ENCODE data around the gene SCAP.

The SCAP gene

GRCh38 chr3:47409284-47409683 lies 66.5 kb downstream of the SCAP start:
- Histone ChIP-seq H3K9me3 (ENCODE audit: control insufficient read depth, insufficient read depth, low read length) (no peaks in the 10 kb centered on the region), H3K36me3 (ENCODE audit: control insufficient read depth, insufficient read depth, low read length) (peaks cover 55% of the 10 kb centered on the region), H3K4me3 (ENCODE audit: low read length) (no peak overlapping the region), H3K27me3 (ENCODE audit: control insufficient read depth, insufficient read depth, low read length) (no peaks in the 10 kb centered on the region), H3K27ac (ENCODE audit: low read length) (no peak overlapping the region), H3K4me1 (ENCODE audit: control insufficient read depth, insufficient read depth, low read length) (no peaks in the 10 kb centered on the region)
- no CpG with 5 or more reads among the region's 15 CpGs for WGBS (ENCODE audit: insufficient coverage, insufficient read length)
- DNase-seq (ENCODE audit: low read depth, low spot score) = no peak

GRCh38 chr3:47408839-47409229 lies 66.9 kb downstream of the SCAP start:
- no CpG with 5 or more reads among the region's 15 CpGs for whole genome bisulfite sequencing (ENCODE audit: insufficient coverage, insufficient read length)
- no peaks in the 10 kb centered on the region for H3K27me3 ChIP-seq (ENCODE audit: control insufficient read depth, insufficient read depth, low read length)
- H3K9me3 ChIP-seq (ENCODE audit: control insufficient read depth, insufficient read depth, low read length) = no peaks in the 10 kb centered on the region
- no peak for DNase-seq (ENCODE audit: low read depth, low spot score)
- H3K4me1 ChIP-seq (ENCODE audit: control insufficient read depth, insufficient read depth, low read length) = no peaks in the 10 kb centered on the region
- H3K4me3 ChIP-seq (ENCODE audit: low read length) = no peak overlapping the region
- H3K27ac ChIP-seq (ENCODE audit: low read length) = no peak overlapping the region
- H3K36me3 ChIP-seq (ENCODE audit: control insufficient read depth, insufficient read depth, low read length) = peaks cover 50% of the 10 kb centered on the region

DNA sequence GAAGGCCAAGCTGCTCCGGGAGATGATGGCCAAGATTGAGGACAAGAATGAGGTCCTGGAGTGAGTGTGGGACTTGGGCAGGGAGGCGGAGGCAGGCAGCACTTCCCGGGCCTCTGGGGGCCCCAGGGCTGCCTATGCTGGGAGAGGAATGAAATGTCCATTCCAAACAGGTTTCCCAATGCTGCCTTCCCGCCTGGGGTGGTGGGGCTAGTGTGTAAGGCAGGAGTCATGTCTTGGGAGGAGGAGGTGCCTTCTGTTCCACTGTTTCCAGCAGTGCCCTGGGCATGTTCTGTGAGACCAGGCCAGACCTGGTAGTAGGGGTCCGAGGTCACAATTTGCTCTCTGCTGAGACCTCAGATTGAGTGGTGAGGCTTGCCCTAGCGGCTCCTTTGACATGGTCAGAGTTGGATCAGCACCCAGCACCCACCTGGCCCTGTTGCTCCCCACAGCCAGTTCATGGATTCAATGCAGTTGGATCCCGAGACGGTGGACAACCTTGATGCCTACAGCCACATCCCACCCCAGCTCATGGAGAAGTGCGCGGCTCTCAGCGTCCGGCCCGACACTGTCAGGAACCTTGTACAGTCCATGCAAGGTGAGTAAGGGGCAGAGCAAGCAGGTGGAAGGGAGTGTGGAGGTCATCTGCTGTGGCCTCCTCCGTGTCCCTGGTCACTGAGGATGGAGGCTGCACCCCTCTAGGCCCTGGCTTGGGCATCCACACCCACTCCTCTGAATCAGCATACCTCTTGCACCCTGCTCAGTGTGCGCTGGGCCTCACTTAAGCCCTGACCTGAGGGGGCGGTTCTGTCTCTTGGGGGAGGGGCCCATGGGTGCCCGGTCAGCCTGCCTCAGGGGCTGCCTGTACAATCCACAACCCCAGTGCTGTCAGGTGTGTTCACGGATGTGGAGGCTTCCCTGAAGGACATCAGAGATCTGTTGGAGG lies 67.6 kb downstream of the SCAP start:
- no peaks in the 10 kb centered on the region for H3K27me3 ChIP-seq (ENCODE audit: control insufficient read depth, insufficient read depth, low read length)
- H3K9me3 ChIP-seq (ENCODE audit: control insufficient read depth, insufficient read depth, low read length) = no peaks in the 10 kb centered on the region
- WGBS (ENCODE audit: insufficient coverage, insufficient read length) = no CpG with 5 or more reads among the region's 18 CpGs
- H3K4me3 ChIP-seq (ENCODE audit: low read length) = no peak overlapping the region
- H3K4me1 ChIP-seq (ENCODE audit: control insufficient read depth, insufficient read depth, low read length) = no peaks in the 10 kb centered on the region
- peaks cover 43% of the 10 kb centered on the region for H3K36me3 ChIP-seq (ENCODE audit: control insufficient read depth, insufficient read depth, low read length)
- no peak for DNase-seq (ENCODE audit: low read depth, low spot score)
- no peak overlapping the region for H3K27ac ChIP-seq (ENCODE audit: low read length)

GRCh38 chr3:47407237-47407636 lies 68.5 kb downstream of the SCAP start:
- Histone ChIP-seq H3K36me3 (ENCODE audit: control insufficient read depth, insufficient read depth, low read length) (peaks cover 37% of the 10 kb centered on the region), H3K4me1 (ENCODE audit: control insufficient read depth, insufficient read depth, low read length) (no peaks in the 10 kb centered on the region)
- no peak for DNase-seq (ENCODE audit: low read depth, low spot score)

GRCh38 chr3:47406762-47407149 lies 69.0 kb downstream of the SCAP start:
- Histone ChIP-seq H3K9me3 (ENCODE audit: control insufficient read depth, insufficient read depth, low read length) (no peaks in the 10 kb centered on the region), H3K27me3 (ENCODE audit: control insufficient read depth, insufficient read depth, low read length) (no peaks in the 10 kb centered on the region), H3K27ac (ENCODE audit: low read length) (no peak overlapping the region), H3K36me3 (ENCODE audit: control insufficient read depth, insufficient read depth, low read length) (peaks cover 33% of the 10 kb centered on the region), H3K4me3 (ENCODE audit: low read length) (no peak overlapping the region), H3K4me1 (ENCODE audit: control insufficient read depth, insufficient read depth, low read length) (no peaks in the 10 kb centered on the region)
- WGBS (ENCODE audit: insufficient coverage, insufficient read length) = no CpG with 5 or more reads among the region's 9 CpGs
- no peak for DNase-seq (ENCODE audit: low read depth, low spot score)

More at GRCh38 chr3:47407237-47407636, 68.5 kb downstream of the SCAP start:
- Histone ChIP-seq H3K27ac (ENCODE audit: low read length) (no peak overlapping the region), H3K4me3 (ENCODE audit: low read length) (no peak overlapping the region), H3K27me3 (ENCODE audit: control insufficient read depth, insufficient read depth, low read length) (no peaks in the 10 kb centered on the region), H3K9me3 (ENCODE audit: control insufficient read depth, insufficient read depth, low read length) (no peaks in the 10 kb centered on the region)
- WGBS (ENCODE audit: insufficient coverage, insufficient read length) = no CpG with 5 or more reads among the region's 7 CpGs

- WGBS (ENCODE audit: insufficient coverage, insufficient read length) = no CpG with 5 or more reads among the region's 31 CpGs
- no peaks in the 10 kb centered on the region for H3K4me1 ChIP-seq (ENCODE audit: control insufficient read depth, insufficient read depth, low read length)
- H3K27ac ChIP-seq (ENCODE audit: low read length) = no peak overlapping the region
These were observed 69.7 kb downstream of the SCAP start for GRCh38 chr3:47405820-47406761.

GRCh38 chr3:47404955-47405790 lies 70.6 kb downstream of the SCAP start:
- WGBS (ENCODE audit: insufficient coverage, insufficient read length) = no CpG with 5 or more reads among the region's 9 CpGs
- Histone ChIP-seq H3K4me3 (ENCODE audit: low read length) (no peak overlapping the region), H3K27ac (ENCODE audit: low read length) (no peak overlapping the region), H3K9me3 (ENCODE audit: control insufficient read depth, insufficient read depth, low read length) (no peaks in the 10 kb centered on the region), H3K4me1 (ENCODE audit: control insufficient read depth, insufficient read depth, low read length) (no peaks in the 10 kb centered on the region), H3K36me3 (ENCODE audit: control insufficient read depth, insufficient read depth, low read length) (peaks cover 23% of the 10 kb centered on the region), H3K27me3 (ENCODE audit: control insufficient read depth, insufficient read depth, low read length) (no peaks in the 10 kb centered on the region)
- no peak for DNase-seq (ENCODE audit: low read depth, low spot score)

More at GRCh38 chr3:47405820-47406761, 69.7 kb downstream of the SCAP start:
- no peaks in the 10 kb centered on the region for H3K27me3 ChIP-seq (ENCODE audit: control insufficient read depth, insufficient read depth, low read length)
- peaks cover 28% of the 10 kb centered on the region for H3K36me3 ChIP-seq (ENCODE audit: control insufficient read depth, insufficient read depth, low read length)
- H3K4me3 ChIP-seq (ENCODE audit: low read length) = no peak overlapping the region
- no peaks in the 10 kb centered on the region for H3K9me3 ChIP-seq (ENCODE audit: control insufficient read depth, insufficient read depth, low read length)
- no peak for DNase-seq (ENCODE audit: low read depth, low spot score)

DNA sequence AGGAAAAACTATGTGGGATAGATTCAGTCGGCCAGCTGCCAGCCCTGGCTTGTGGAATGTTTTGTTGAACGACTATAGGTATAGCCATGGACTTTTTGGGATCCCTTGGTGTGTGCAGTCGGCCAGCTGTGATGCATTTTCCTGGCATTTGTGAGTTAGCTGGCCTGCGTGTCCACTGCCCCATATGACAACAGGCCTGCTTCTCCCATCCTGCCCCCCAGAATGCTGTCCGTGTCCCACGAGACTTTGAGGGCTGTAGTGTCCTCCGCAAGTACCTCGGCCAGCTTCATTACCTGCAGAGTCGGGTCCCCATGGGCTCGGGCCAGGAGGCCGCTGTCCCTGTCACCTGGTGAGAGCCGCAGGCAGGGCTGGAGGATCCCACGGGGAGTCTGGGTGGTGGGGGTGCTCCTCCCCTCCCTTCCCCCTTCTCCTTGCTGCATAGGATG lies 71.3 kb downstream of the SCAP start:
- no peaks in the 10 kb centered on the region for H3K4me1 ChIP-seq (ENCODE audit: control insufficient read depth, insufficient read depth, low read length)
- peaks cover 15% of the 10 kb centered on the region for H3K36me3 ChIP-seq (ENCODE audit: control insufficient read depth, insufficient read depth, low read length)
- no peaks in the 10 kb centered on the region for H3K9me3 ChIP-seq (ENCODE audit: control insufficient read depth, insufficient read depth, low read length)
- no peak overlapping the region for H3K27ac ChIP-seq (ENCODE audit: low read length)
- H3K4me3 ChIP-seq (ENCODE audit: low read length) = no peak overlapping the region
- no peak for DNase-seq (ENCODE audit: low read depth, low spot score)
- H3K27me3 ChIP-seq (ENCODE audit: control insufficient read depth, insufficient read depth, low read length) = no peaks in the 10 kb centered on the region
- no CpG with 5 or more reads among the region's 13 CpGs for WGBS (ENCODE audit: insufficient coverage, insufficient read length)

GRCh38 chr3:47399531-47400270 lies 76.0 kb downstream of the SCAP start:
- no CpG with 5 or more reads among the region's 9 CpGs for WGBS (ENCODE audit: insufficient coverage, insufficient read length)
- no peak for DNase-seq (ENCODE audit: low read depth, low spot score)
- Histone ChIP-seq H3K27me3 (ENCODE audit: control insufficient read depth, insufficient read depth, low read length) (no peaks in the 10 kb centered on the region), H3K36me3 (ENCODE audit: control insufficient read depth, insufficient read depth, low read length) (no peaks in the 10 kb centered on the region), H3K4me3 (ENCODE audit: low read length) (no peak overlapping the region), H3K4me1 (ENCODE audit: control insufficient read depth, insufficient read depth, low read length) (no peaks in the 10 kb centered on the region), H3K9me3 (ENCODE audit: control insufficient read depth, insufficient read depth, low read length) (no peaks in the 10 kb centered on the region), H3K27ac (ENCODE audit: low read length) (no peak overlapping the region)

Data from iPS DF 6.9 (cell line).